Measurements from ENCODE around the gene KIAA1671. TPM values are rescaled to one million over a fixed set of nuclear protein-coding genes. Genes with fewer than 3 reads are reported as not detected.

The KIAA1671 gene
- total and polyA plus RNA-seq, 2 donors (not counting 1 experiment from before 2014, with no cell fraction given): 0.01 to 0.02 TPM

- CTCF ChIA-PET: no interaction called here
- peaks cover 0 to 2% (median 0%) of the 10 kb centered on the region in 4 experiments for H3K27me3 ChIP-seq (replicated peaks in 1 of 4; ENCODE audit: control extremely low read depth in 1 of 4, control insufficient read depth in 3 of 4, insufficient read depth in 4 of 4, low read length in 3 of 4)
- H3K4me2 ChIP-seq (replicated peaks; ENCODE audit: low read depth, low read length, poor library complexity, severe bottlenecking): no peak overlapping the region
- H3K4me1 Mint-ChIP-seq: no peaks in the 10 kb centered on the region
- POLR2A ChIA-PET: no interaction called here
- intact Hi-C loops (cut with micrococcal nuclease): no loop called here
- no peaks in the 10 kb centered on the region for H4K20me1 ChIP-seq (ENCODE audit: control insufficient read depth, insufficient read depth, low read length, poor library complexity, severe bottlenecking)
- no peak for ATAC-seq (ENCODE audit: low read depth)
- no peak overlapping the region for H3K4me3 Mint-ChIP-seq
- H2AFZ ChIP-seq (ENCODE audit: insufficient read depth, low read depth, low read length, poor library complexity, severe bottlenecking): no peak overlapping the region
- H3K4me3 ChIP-seq (ENCODE audit: control extremely low read depth in 1 of 5, extremely low read depth in 1 of 5, insufficient read depth in 1 of 5, low read depth in 2 of 5, low read length in 4 of 5): no peak overlapping the region
- no peak overlapping the region for H3K27ac ChIP-seq (ENCODE audit: low read length in 2 of 2)
- no CpG with 5 or more reads among the region's 5 CpGs for WGBS (ENCODE audit: insufficient coverage)
- no peak overlapping the region for H3K9ac ChIP-seq (ENCODE audit: low read length)
- peaks cover 0 to 3% (median 0%) of the 10 kb centered on the region in 3 donors for H3K9me3 ChIP-seq (ENCODE audit: control extremely low read depth in 1 of 3, control insufficient read depth in 2 of 3, insufficient read depth in 1 of 3, low read length in 2 of 3)
- no peak for DNase-seq
- H3K36me3 ChIP-seq (replicated peaks in 1 of 2; ENCODE audit: control extremely low read depth in 1 of 2, control insufficient read depth in 1 of 2, extremely low read depth in 1 of 2, insufficient read depth in 2 of 2, low read length in 1 of 2): no peaks in the 10 kb centered on the region
- H3K27ac Mint-ChIP-seq: no peak overlapping the region
- TF ChIP-seq CTCF (IDR thresholded peaks at IDR 0.05) (no peak), EZH2 (IDR thresholded peaks at IDR 0.05; ENCODE audit: borderline replicate concordance, insufficient read depth, low read depth, low read length, poor library complexity, severe bottlenecking) (no peak)
- H3K27me3 Mint-ChIP-seq: peaks cover under 1% of the 10 kb centered on the region
- no peaks in the 10 kb centered on the region for H3K4me1 ChIP-seq (ENCODE audit: control insufficient read depth in 2 of 2, insufficient read depth in 2 of 2, low read length in 2 of 2)
- peaks cover 5% of the 10 kb centered on the region for H3K9me3 Mint-ChIP-seq (ENCODE audit: insufficient read depth)
- H3K79me2 ChIP-seq (ENCODE audit: control insufficient read depth, insufficient read depth, low read length): no peaks in the 10 kb centered on the region
These were observed 184.5 kb downstream of the KIAA1671 start for GRCh38 chr22:25136953-25137576.

DNA sequence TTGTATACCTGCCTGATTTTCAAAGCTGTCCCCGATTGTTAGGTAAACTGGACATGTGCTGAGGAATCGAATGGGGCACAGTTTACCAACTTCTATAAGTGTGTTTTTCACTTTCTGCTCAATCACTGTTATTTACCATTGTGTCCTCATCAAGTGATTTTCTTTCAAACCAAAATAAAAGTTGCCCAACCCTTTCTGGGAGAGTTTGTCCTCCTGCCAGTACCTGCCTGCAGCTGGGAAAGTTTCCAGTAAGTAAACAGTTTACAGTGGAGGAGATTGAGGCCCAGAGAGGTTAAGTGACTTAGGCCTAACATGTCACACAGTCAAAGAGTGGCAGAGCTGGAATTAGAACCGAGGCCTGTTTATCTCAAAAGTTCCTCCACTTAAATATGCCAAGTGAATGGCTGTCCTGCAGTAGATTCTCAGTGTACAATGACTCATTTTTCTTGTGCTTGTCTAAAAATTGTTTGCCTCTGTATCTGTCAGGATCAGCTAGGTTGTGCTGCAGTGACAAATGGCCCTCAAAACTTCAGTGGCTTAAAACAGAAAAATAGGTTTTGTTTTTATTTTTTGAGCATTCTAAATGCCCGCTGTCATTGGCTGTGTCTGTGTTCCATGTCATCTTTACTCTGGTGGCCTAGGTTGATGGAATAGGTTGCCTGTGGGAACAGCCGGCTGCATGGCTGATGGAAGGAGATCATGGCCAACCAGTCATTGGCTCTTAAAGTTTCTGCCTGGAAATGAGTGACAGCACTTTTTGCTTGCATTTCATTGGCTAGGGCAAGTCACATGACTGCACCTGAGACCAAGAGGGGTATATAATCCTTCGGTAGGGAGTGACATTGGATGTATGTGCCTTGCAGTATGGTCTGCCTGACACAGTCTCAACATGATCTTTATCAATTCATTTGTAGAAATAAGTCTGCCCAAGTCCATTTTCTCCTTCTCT, 185.3 kb downstream of the KIAA1671 start:
- H3K4me1 Mint-ChIP-seq: no peaks in the 10 kb centered on the region
- H4K20me1 ChIP-seq (ENCODE audit: control insufficient read depth, insufficient read depth, low read length, poor library complexity, severe bottlenecking): no peaks in the 10 kb centered on the region
- H3K27ac Mint-ChIP-seq: no peak overlapping the region
- H3K9me3 Mint-ChIP-seq (ENCODE audit: insufficient read depth): peaks cover 5% of the 10 kb centered on the region
- no peak overlapping the region for H3K9ac ChIP-seq (ENCODE audit: low read length)
- no peak for ATAC-seq (ENCODE audit: low read depth)
- H3K9me3 ChIP-seq (ENCODE audit: control extremely low read depth in 1 of 3, control insufficient read depth in 2 of 3, insufficient read depth in 1 of 3, low read length in 2 of 3): peaks cover 0 to 3% (median 0%) of the 10 kb centered on the region in 3 donors
- no peak overlapping the region for H3K27ac ChIP-seq (ENCODE audit: low read length in 2 of 2)
- H3K4me3 Mint-ChIP-seq: no peak overlapping the region
- H3K4me1 ChIP-seq (ENCODE audit: control insufficient read depth in 2 of 2, insufficient read depth in 2 of 2, low read length in 2 of 2): no peaks in the 10 kb centered on the region
- ChIA-PET CTCF (no interaction called here), POLR2A (no interaction called here)
- DNase-seq: no peak
- no peaks in the 10 kb centered on the region for H3K27me3 Mint-ChIP-seq
- intact Hi-C loops (cut with micrococcal nuclease): no loop called here
- H3K4me3 ChIP-seq (ENCODE audit: control extremely low read depth in 1 of 5, extremely low read depth in 1 of 5, insufficient read depth in 1 of 5, low read depth in 2 of 5, low read length in 4 of 5): no peak overlapping the region
- 95% methylated on average over 4 of the region's 6 CpGs for WGBS (ENCODE audit: insufficient coverage)
- H2AFZ ChIP-seq (ENCODE audit: insufficient read depth, low read depth, low read length, poor library complexity, severe bottlenecking): no peak overlapping the region
- no peaks in the 10 kb centered on the region for H3K36me3 ChIP-seq (replicated peaks in 1 of 2; ENCODE audit: control extremely low read depth in 1 of 2, control insufficient read depth in 1 of 2, extremely low read depth in 1 of 2, insufficient read depth in 2 of 2, low read length in 1 of 2)
- no peaks in the 10 kb centered on the region for H3K79me2 ChIP-seq (ENCODE audit: control insufficient read depth, insufficient read depth, low read length)
- peaks cover 0 to 3% (median 0%) of the 10 kb centered on the region in 4 experiments for H3K27me3 ChIP-seq (replicated peaks in 1 of 4; ENCODE audit: control extremely low read depth in 1 of 4, control insufficient read depth in 3 of 4, insufficient read depth in 4 of 4, low read length in 3 of 4)
- no peak overlapping the region for H3K4me2 ChIP-seq (replicated peaks; ENCODE audit: low read depth, low read length, poor library complexity, severe bottlenecking)
- no peak for TF ChIP-seq CTCF (IDR thresholded peaks at IDR 0.05)
- TF ChIP-seq EZH2 (IDR thresholded peaks at IDR 0.05; ENCODE audit: borderline replicate concordance, insufficient read depth, low read depth, low read length, poor library complexity, severe bottlenecking): no peak
